GM10266 (cell line): Measurements from ENCODE around the gene RAB19.

Experiments
- DNase-seq: peaks from one replicate; pipeline ENCODE4 v3.0.0; 2012; ENCODE audit errors: extremely low spot score
- CTCF ChIP-seq: IDR thresholded peaks from 2 replicates; pipeline ENCODE4 v1.5.1; 2012; ENCODE audit warnings: mild to moderate bottlenecking, low read depth; ENCODE audit not compliant: control insufficient read depth, insufficient read depth; ENCODE audit errors: missing control alignments

Gene RAB19

GRCh38 chr7:140476698-140477261 is 72.9 kb downstream of the RAB19 start:
- no peak for DNase-seq
- TF ChIP-seq CTCF, result no peak
